AG10803 (cell line): ENCODE measurements around the gene GTF3C1.

Source experiments
- DNase-seq: peaks from one replicate; pipeline ENCODE4 v3.0.0; 2010; ENCODE audit warnings: low read depth
- H3K4me3 ChIP-seq: 2 replicates; pipeline ENCODE4 v1.5.1; 2011; ENCODE audit warnings: mild to moderate bottlenecking, low read length, control low read depth
- CTCF ChIP-seq: conservative IDR thresholded peaks from 2 replicates; pipeline ENCODE4 v1.5.1; 2011; ENCODE audit warnings: mild to moderate bottlenecking, low read length, control low read depth, inconsistent platforms

GTF3C1 gene

DNA sequence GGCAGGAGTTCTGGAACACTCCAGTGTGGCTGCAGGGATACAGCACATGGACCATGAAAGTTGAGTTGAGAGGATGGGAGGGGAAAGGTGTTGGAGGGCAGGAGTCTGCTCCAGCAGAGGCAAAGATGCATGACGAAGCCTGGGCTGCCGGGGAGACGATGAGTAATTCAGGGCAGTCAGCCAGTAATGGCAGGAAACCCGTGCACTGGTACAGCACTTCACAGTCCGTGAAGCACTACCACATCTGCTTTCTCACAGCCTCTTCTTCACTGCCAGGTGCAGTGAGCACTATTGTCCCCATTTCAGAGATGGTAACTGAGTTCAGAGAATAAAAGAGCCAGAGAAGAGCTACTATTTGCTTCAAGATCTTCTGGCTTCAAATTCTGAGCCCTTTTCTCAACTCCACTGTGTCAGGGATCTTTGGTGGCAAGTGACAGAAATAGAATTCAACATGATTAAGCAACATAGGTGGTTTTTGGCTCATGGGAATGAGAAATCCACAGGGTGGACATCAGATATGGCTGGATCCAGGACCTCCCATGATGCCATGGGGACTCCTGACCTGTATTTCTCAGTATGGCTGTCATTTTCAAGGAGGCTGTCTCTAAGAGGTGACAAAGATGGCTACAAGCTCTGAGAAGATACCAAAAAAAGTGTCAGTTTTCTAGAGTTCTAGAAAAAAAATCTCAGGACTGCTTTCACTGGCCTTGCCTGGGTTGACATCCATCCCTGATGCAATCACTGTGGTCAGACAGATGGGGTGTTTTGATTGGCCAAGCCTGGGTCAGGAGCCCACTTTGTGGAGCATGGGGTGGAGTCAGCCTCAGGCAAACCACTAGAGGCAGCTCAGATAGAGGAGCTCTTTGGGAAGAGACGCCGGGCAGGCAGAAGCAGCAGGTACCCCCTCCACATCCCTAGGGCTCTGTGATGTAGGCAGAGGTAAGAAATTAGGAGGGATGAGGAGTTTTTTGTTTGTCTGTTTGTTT lies 123.0 kb downstream of the GTF3C1 start:
- no peak for TF ChIP-seq CTCF
- no peak overlapping the region for H3K4me3 ChIP-seq
- DNase-seq: peak; percentile 89

DNA sequence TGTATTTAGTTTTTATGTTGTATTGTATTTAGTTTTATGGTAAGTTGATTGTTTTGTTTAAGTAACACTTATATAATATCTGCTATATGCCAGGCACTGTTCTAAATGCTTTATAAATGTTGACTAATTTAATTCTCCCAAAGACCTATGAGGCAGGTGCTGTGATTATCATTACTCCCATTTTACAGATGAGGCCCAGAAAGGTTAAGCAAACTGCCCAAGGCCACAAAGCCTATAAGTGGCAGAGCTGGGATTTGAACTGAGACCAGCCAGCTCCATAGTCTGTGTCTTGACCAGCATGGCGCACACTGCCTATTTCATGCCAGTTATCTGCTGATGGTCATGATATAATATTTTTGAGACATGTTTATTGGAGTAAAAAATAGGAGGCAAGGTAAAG lies 123.8 kb downstream of the GTF3C1 start:
- no peak for TF ChIP-seq CTCF
- no peak overlapping the region for H3K4me3 ChIP-seq
- no peak for DNase-seq

GRCh38 chr16:27424772-27425498 lies 124.8 kb downstream of the GTF3C1 start:
- H3K4me3 ChIP-seq: no peak overlapping the region
- no peak for TF ChIP-seq CTCF

DNA sequence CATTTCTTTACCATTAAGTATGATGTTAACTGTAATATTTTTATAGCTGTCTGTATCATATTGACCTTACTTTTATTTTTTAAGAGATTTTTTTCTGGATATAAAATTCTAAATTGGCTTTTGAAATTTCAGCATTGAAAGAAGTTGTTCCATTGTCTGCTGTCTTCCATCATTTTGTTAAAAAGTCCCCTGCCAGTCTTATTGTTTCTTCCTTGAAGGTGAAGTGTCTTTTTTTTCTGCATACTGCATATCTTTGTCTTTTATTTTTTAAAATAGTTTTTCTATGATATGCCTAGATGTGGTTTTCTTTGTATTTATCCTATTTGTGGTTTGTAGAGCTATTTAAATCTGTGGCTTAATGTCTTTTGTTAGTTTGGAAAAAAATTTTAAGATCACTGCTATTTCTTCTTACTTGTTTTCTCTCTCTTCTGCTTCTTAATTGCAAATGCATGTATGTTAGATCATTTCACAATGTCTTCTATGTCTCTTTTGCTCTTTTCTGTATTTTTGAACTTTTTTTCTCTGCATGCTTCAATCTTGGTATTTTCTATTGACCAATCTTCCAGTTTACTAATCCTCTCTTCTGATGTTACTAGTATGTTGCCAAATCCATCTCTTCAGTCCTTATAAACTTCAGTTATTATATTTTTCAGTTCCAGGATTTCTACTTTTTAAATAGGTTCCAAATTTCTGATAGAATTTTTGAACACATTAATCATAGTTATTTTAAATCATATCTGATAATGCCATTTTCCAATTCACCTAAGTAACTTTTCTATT lies 127.6 kb downstream of the GTF3C1 start:
- DNase-seq: no peak
- no peak overlapping the region for H3K4me3 ChIP-seq
- TF ChIP-seq CTCF: no peak

More at GRCh38 chr16:27424772-27425498, 124.8 kb downstream of the GTF3C1 start:
- DNase-seq: no peak

DNA sequence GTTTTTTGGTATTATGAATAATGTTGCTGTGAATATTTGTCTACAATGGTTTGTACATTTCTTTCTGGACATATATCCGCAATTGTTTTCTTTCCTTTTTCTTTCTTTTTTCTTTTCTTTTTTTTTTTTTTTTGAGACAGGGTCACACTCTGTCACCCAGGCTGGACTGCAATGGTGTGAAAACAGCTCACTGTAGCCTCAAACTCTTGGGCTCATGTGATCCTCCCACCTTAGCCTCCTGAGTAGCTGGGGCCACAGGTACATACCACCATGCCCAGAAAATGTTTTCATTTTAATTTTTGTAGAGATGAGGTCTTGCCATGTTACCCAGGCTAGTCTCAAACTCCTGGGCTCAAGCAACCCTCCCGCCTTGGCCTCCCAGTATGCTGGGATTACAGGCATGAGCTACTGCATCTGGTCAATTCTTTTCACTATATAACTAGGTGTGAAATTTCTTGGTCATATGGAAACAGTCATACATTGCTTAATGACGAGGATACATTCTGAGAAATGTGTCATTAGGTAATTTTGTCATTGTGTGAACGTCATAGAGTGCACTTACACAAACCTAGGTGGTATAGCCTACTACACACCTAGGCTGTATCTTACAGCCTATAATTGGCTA lies 132.6 kb downstream of the GTF3C1 start:
- no peak for DNase-seq
- no peak overlapping the region for H3K4me3 ChIP-seq
- no peak for TF ChIP-seq CTCF

GRCh38 chr16:27414788-27415431 lies 134.8 kb downstream of the GTF3C1 start:
- peak; percentile 47 for DNase-seq
- H3K4me3 ChIP-seq: no peak overlapping the region
- TF ChIP-seq CTCF: no peak
